WTC11 (cell line): ENCODE measurements around the gene CLEC2D.

Experiments used
- CREM ChIP-seq: sonication (generic); formaldehyde crosslinking; IDR thresholded peaks from 2 replicates; pipeline ENCODE4 v1.8.1; 2022; ENCODE audit warnings: mild to moderate bottlenecking, missing genetic modification reagents, moderate library complexity
- CTCF ChIP-seq: fragments of 200-600 bp; IDR thresholded peaks from 2 replicates; pipeline ENCODE4 v1.8.0; 2022; ENCODE audit warnings: antibody characterized with exemption
- MAX ChIP-seq: sonication (generic); formaldehyde crosslinking; IDR thresholded peaks from 2 replicates; pipeline ENCODE4 v1.8.0; 2022; ENCODE audit warnings: mild to moderate bottlenecking, missing genetic modification reagents
- TCF7 ChIP-seq: sonication (generic); formaldehyde crosslinking; IDR thresholded peaks from 2 replicates; pipeline ENCODE4 v1.8.0; 2022; ENCODE audit warnings: mild to moderate bottlenecking, low read depth, missing genetic modification reagents, moderate library complexity
- TP53 ChIP-seq: sonication (generic); formaldehyde crosslinking; IDR thresholded peaks from 2 replicates; pipeline ENCODE4 v1.8.1; 2023; ENCODE audit warnings: mild to moderate bottlenecking, missing genetic modification reagents
- USF2 ChIP-seq: sonication (generic); formaldehyde crosslinking; IDR thresholded peaks from 2 replicates; pipeline ENCODE4 v1.8.1; 2023; ENCODE audit warnings: mild to moderate bottlenecking, missing genetic modification reagents, moderate library complexity
- ZNF263 ChIP-seq: sonication (generic); formaldehyde crosslinking; IDR thresholded peaks from 2 replicates; pipeline ENCODE4 v1.8.1; 2022; ENCODE audit warnings: low read depth, mild to moderate bottlenecking, moderate library complexity, missing genetic modification reagents

GRCh38 chr12:9730591-9730990 lies 61.1 kb downstream of the CLEC2D start:
- TF ChIP-seq ZNF263 (CRISPR knock-in tag), result no peak
- TF ChIP-seq CTCF, result no peak
- TF ChIP-seq MAX (CRISPR knock-in tag), result no peak
- no peak for TF ChIP-seq CREM (CRISPR knock-in tag)
- no peak for TF ChIP-seq USF2
- TF ChIP-seq TP53 (CRISPR knock-in tag), result no peak
- TF ChIP-seq TCF7, result no peak
